GM11168 (cell line): ENCODE results near the gene ADAMTS17.

Source experiments
- in situ Hi-C: fragments of 300-500 bp; cut with MboI; formaldehyde crosslinking; loops from one replicate; pipeline ENCODE4 v1.12.0; 2022; ENCODE audit warnings: low sequenced_read_pairs; ENCODE audit not compliant: unreplicated experiment

ADAMTS17 gene

DNA sequence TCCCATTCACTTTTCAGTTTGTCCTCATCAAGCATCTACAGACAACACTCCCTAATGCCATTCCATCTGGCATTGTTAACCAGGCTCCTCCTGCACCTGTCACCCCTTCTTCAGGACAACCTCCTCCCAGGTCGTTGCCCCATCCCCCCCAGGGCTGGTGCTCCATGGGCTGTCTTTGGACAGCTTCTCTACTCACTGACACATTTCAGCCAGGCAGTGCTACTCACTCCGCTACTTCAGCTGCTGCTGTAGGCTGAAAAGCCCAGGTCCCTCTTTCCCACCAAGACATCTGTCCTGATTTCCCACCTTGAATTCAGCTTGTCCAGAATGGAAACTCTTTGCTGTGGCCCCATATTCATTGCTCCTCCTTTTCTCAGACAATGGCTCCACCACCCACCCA is 61.9 kb downstream of the ADAMTS17 start:
- in situ Hi-C loops = no loop called here

GRCh38 chr15:100279446-100279845 is 62.3 kb downstream of the ADAMTS17 start:
- in situ Hi-C loops = no loop called here

DNA sequence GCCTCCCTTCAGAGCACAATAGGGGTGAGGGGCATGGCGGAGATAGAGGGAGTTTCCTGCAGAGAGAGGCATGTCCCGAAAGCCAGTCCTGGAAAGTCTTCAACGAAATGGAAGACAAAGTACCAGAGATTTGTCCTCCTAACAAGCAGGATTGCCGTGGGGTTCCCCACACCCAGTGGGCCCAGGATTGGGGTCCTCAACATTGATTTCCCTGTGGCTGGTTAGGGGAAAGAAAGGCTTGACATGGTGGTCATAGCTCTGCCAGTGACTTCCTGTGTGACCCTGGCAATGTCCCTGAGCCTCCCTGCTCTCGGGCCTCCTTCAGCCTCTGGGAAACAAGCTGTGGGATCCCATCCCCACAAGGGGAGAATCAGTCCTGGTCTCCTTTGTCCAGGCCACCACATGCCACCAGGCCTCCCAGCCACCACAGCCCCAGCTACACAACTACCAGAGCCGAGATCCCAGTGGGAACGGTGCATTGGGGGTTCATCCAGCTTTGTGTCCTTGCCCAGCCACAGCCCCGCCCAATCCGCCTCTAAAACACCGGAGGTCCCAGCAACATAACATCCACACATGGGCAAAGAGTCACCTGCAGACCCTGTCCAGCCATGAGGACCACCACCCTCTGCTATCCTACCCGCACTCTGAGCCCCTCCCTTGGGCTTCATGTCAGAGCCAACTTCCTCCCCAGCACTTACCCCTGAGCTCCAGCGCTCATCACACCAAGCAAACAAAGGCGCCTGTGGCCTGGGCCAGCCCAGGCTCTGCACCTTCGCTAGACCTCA is 63.0 kb downstream of the ADAMTS17 start:
- in situ Hi-C loops = no loop called here

- in situ Hi-C loops = no loop called here
Measured at GRCh38 chr15:100277087-100277855, 64.5 kb downstream of the ADAMTS17 start.

GRCh38 chr15:100276506-100276905 is 65.3 kb downstream of the ADAMTS17 start:
- in situ Hi-C loops = no loop called here

DNA sequence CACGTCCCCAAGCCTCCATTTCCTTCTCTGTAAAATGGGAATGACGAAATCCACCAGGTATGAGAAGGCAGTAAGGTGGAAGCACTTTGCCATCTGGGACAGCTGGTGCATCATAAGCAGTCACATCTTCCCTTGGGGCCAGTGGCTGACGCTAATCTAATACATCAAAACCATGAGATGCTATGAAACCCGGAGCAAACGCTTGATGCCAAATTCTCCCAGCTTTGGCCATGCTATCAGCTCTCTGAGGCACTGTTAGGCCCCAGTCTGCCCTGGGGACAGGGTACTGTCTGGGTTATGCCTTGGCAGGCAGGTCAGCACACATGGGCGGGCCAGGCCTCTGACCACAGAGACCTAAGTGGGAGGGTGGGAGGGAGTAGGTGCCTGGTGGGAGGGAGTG is 66.1 kb downstream of the ADAMTS17 start:
- in situ Hi-C loops = no loop called here

DNA sequence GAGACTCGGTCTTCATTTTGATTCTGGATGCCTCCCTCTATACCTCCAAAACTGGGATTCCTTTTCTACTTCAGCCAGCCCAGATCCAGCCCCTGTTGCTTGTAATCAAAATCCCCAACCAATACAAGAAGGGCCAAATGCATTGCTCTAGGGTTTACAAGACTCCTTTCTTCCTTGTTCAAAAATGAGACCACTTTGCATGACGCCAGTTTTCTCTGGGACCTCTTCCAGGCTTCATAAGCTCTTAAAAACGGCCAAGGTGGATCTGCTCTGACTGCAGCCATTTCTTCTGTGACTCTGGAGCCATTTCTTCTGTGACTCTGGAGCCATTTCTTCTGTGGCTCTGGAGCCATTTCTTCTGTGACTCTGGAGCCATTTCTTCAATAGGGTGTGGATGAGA is 71.9 kb downstream of the ADAMTS17 start:
- in situ Hi-C loops = no loop called here

DNA sequence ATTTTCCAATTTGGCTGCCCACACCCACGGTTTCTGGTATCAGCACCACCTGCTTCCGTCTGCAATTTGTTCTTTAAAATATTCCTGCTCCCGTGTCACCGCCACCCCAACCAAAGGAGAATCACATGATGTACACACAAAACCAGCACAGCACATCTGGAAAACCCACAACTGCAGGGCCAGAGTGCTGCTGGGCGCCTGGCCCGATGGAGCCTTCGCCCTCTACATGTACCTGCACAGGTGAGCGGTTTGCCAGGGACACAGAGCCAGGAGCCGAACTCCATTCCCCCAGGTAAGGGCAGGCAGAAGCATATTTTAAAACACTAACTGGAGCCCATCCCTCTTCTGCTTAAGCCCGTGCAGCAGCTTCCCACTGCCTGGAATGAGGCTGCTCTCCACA is 75.6 kb downstream of the ADAMTS17 start:
- in situ Hi-C loops = no loop called here

DNA sequence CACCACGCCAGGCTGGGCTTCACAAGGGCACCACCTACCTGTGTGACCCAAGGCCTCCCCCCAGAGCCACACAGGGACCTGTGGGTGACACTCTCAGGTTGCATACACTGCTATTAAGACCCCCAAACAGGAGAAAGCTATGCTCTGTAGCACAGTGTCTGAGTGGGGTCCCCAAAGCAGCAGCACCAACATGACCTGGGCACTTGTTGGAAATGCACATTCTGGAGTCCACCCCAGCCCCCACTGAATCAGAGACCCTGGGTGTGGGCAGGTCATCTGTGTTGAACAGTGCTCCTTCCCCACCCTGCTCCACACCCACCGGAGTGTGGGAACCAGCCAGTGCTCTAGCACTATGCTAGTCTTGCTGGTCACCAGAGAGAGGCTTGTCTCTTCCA is 76.1 kb downstream of the ADAMTS17 start:
- in situ Hi-C loops = no loop called here

- in situ Hi-C loops = no loop called here
Measured at GRCh38 chr15:100264994-100265640, 76.7 kb downstream of the ADAMTS17 start.

- in situ Hi-C loops = no loop called here
Measured at GRCh38 chr15:100263721-100264455, 77.9 kb downstream of the ADAMTS17 start.

DNA sequence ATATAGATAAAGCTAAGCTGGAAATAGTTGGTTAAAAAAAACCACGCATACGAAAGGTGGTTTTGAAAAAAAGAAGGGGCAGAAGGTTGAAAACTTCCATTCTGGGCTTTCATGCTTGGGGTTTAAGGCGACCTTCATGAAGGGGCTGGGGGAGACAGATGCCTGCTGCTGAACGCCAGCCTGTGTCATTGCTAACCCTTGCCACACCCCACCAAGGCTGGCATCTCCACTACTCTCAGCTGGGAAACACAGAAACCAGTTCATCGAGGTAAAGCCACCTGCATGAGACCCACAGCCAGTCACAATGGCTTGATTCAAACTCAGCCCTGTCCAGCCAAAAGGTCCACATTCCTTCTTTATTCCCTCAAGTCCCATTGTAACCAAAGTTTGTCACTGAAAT is 78.7 kb downstream of the ADAMTS17 start:
- in situ Hi-C loops = no loop called here

GRCh38 chr15:100261302-100262240 is 80.2 kb downstream of the ADAMTS17 start:
- in situ Hi-C loops = no loop called here

DNA sequence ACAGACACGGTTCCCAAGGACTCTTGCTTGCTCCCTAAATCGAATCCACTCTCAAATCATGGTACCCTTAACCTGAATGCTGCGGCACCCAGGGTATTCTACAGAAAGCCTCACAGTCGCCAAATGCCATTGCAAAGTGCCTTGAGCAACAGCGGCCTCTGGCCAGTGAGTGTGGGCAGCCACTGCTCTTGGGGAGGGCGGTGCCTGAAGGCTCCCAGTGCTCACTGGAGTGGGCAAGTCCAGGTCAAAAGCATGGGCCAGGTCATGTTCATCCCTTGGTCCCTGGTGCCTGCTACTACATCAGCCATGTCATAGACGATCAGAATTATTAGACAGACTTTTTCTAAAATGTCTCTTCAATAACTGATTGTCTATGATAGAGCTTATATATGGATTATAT is 82.5 kb downstream of the ADAMTS17 start:
- in situ Hi-C loops = no loop called here

DNA sequence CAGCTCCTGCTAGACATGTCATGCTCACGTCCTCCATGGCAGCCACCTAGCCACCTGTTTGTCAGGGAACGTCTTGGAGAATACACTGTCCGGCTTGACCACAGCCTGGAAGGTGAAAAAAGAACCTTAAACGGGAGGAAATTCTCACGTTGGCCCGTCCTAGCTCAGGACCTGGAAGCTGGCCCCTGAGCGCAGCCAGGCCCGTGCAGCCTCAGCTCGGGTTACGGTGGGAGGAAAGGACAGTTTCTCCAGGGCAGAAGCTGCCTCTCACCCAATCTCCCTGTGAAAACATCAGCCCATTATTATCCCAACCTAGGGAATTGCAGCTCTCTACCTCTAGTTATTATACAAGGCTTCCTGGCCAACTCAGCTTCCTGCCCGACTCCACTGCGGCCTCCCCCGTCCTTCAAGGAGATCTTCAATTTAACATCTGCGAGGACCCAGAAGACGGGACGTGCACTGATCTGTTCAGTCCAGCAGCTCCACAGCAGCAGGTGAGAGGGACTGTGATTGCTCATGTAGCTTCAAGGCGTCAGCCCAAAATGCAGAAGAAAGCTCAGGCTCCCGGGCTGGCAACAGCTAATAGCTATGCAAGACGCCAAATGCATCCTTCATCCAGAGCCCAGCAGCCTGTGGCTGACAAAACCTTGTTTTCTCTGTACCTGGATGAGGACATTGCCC is 84.7 kb downstream of the ADAMTS17 start:
- in situ Hi-C loops = no loop called here

DNA sequence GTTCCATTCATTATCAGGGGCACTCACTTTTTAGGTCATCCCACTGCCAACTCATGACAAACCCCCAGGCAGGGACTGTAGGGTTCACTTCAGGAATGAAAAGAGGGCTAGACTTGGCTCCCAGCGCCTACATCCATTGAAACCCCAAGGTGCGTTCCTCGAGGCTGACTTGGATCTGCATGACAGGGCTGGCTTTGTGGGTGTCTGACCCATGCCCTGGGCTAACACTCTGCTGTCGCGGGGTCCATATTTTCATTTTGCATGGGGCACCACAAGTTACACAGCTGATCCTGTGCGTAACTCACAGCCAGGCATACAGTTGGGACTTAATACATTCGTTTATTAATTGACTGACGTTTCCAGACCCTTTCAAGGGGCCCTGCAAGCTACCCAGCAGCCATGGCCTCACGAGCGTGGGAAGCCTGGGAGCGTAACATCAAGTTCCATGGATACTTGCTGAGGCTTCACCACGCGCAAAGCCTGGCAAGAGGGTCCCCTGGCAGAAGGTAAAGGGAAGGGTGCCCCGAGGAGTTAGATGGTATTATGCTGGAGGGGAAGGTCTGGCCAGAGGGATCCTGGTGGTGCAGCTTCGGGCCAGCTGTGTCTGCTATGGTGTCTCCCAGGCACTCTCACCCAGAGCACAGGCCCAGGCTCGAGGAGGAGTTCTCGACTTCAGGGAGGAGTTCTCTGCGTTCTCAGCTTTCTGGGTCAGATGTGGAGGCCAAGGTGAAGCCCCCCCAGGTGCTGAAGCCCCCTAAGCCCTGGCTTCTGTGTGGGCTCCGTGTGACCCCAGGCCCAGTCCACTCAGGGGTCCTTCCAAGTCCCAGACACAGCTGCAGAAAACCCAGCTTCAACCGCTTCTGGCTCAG is 85.4 kb downstream of the ADAMTS17 start:
- in situ Hi-C loops = no loop called here

DNA sequence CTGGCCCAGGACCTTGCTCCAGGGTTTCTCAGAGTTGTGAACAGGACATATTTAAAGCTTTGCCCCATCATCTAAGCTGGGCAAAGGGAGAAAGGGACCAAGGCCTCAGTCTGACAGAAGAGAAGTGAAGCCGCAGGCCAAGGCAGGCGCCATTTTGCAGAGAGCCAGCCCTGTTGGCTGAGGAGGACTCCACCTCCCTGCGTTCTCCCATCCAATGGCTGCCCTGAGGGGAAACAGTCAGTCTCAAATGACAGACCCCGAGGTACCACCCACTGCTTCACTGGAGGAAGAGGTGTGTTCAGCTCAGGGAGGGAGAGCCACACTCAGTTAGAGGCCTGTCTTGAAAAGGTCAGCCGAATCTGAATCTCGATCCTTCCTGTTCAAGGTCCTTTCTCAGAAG is 86.1 kb downstream of the ADAMTS17 start:
- in situ Hi-C loops = no loop called here

DNA sequence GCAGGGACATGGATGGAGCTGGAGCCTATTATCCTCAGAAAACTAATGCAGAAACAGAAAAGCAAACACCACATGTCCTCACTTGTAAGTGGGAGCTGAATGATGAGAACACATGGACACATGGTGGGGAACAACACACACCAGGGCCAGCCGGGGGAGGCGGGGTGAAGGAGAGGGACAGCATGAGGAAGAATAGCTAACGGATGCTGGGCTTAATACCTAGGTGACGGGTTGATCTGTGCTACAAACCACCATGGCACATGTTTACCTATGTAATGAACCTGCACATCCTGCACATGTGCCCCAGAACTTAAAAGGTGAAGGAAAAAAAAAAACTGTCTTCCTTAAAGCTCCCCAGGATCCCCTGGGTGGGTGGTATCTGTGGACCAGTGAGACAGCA is 87.1 kb downstream of the ADAMTS17 start:
- in situ Hi-C loops = no loop called here
